Measurements from ENCODE around the gene NELFCD. TPM values are rescaled to one million over a fixed set of nuclear protein-coding genes. Genes with fewer than 3 reads are reported as not detected.

Gene NELFCD
- polyA plus RNA-seq, 3 donors, result 49.0 to 74.8 (median 50.1) TPM

DNA sequence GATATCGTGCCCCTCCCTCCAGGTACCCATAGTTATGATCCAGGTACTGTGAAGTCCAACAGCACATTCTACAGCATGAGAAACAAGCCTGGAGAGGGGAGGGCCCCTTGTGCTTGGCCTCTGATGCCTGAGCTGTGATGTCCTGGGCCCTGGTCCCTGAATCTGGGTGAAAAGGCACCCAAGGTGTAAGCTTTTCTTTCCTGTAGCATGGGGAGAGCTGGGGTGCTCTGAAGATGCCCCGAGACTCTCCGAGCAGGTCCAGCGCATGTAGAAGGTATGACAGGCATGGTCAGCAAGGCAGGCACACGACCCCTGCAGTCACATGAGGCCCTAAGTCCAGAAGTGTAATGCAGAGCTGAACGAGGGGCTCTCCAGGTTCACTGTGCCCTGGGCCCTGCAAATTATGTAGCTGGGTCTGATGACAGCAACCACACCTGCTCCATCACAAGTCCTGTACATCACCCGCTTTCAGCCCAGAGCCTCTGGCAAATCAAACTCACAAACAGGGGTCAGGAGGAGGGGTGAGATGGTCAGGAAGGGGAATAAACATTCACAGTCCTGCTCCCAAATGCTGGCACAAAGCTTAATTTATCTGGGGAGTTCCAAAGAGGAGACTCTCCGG, 27.8 kb downstream of the NELFCD start:
- peaks cover 3 to 4% of the 10 kb centered on the region in 2 donors for H3K36me3 ChIP-seq (replicated peaks in 1 of 2; ENCODE audit: control insufficient read depth in 1 of 2, insufficient read depth in 2 of 2, low read length in 2 of 2)
- H3K27ac Mint-ChIP-seq, result peak overlapping the region; percentile 96 to 99 (median 98)
- peaks cover 46 to 55% of the 10 kb centered on the region in 2 donors for H3K4me1 ChIP-seq (ENCODE audit: control insufficient read depth in 1 of 2, insufficient read depth in 2 of 2, low read length in 2 of 2)
- H3K79me2 ChIP-seq (ENCODE audit: insufficient read depth, low read length), result peaks cover 34% of the 10 kb centered on the region
- peaks cover 12 to 16% of the 10 kb centered on the region in 2 donors for H3K36me3 Mint-ChIP-seq
- H3K4me3 Mint-ChIP-seq, result no peak overlapping the region
- no peak overlapping the region for H2AFZ ChIP-seq (ENCODE audit: insufficient read depth, low read depth, low read length, poor library complexity, severe bottlenecking)
- intact Hi-C loops (cut with micrococcal nuclease), result loop anchor here (2.0 to 10.0 kb wide), 4 partner anchors 24 to 124 kb away; partner anchors contain the start of gene ATP5F1E (in 1 of the 2)
- H3K4me2 ChIP-seq (replicated peaks; ENCODE audit: extremely low read depth, low read length, poor library complexity, severe bottlenecking), result no peak overlapping the region
- peak overlapping the region; percentile 98 for H3K9ac ChIP-seq (ENCODE audit: insufficient read depth, low read length, poor library complexity, severe bottlenecking)
- peaks cover 2 to 12% (median 8%) of the 10 kb centered on the region in 3 donors for H3K27me3 Mint-ChIP-seq (ENCODE audit: low read depth in 3 of 3)
- peak overlapping the region; percentile 98 for H3K27ac ChIP-seq (ENCODE audit: low read depth in 1 of 2, low read length in 2 of 2)
- peaks cover 43% of the 10 kb centered on the region for H3K4me1 Mint-ChIP-seq
- DNase-seq, result no peak
- H4K20me1 ChIP-seq (ENCODE audit: insufficient read depth, low read length), result peaks cover 25% of the 10 kb centered on the region
- TF ChIP-seq, protein P1, sequence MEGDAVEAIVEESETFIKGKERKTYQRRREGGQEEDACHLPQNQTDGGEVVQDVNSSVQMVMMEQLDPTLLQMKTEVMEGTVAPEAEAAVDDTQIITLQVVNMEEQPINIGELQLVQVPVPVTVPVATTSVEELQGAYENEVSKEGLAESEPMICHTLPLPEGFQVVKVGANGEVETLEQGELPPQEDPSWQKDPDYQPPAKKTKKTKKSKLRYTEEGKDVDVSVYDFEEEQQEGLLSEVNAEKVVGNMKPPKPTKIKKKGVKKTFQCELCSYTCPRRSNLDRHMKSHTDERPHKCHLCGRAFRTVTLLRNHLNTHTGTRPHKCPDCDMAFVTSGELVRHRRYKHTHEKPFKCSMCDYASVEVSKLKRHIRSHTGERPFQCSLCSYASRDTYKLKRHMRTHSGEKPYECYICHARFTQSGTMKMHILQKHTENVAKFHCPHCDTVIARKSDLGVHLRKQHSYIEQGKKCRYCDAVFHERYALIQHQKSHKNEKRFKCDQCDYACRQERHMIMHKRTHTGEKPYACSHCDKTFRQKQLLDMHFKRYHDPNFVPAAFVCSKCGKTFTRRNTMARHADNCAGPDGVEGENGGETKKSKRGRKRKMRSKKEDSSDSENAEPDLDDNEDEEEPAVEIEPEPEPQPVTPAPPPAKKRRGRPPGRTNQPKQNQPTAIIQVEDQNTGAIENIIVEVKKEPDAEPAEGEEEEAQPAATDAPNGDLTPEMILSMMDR (IDR thresholded peaks at IDR 0.05), result no peak
- H3K9me3 ChIP-seq (replicated peaks in 1 of 2; ENCODE audit: control insufficient read depth in 1 of 2, insufficient read depth in 1 of 2, low read length in 2 of 2), result no peaks in the 10 kb centered on the region
- WGBS (ENCODE audit: insufficient coverage), result 92% methylated on average over 6 of the region's 8 CpGs
- H3K27me3 ChIP-seq (ENCODE audit: control insufficient read depth in 2 of 2, insufficient read depth in 2 of 2, low read length in 2 of 2), result no peaks in the 10 kb centered on the region
- peak overlapping the region in 1 of 3 experiments; percentile 86 for H3K4me3 ChIP-seq (replicated peaks in 1 of 3; ENCODE audit: low read depth in 2 of 3, low read length in 3 of 3)
- H3K9me3 Mint-ChIP-seq, result no peaks in the 10 kb centered on the region

DNA sequence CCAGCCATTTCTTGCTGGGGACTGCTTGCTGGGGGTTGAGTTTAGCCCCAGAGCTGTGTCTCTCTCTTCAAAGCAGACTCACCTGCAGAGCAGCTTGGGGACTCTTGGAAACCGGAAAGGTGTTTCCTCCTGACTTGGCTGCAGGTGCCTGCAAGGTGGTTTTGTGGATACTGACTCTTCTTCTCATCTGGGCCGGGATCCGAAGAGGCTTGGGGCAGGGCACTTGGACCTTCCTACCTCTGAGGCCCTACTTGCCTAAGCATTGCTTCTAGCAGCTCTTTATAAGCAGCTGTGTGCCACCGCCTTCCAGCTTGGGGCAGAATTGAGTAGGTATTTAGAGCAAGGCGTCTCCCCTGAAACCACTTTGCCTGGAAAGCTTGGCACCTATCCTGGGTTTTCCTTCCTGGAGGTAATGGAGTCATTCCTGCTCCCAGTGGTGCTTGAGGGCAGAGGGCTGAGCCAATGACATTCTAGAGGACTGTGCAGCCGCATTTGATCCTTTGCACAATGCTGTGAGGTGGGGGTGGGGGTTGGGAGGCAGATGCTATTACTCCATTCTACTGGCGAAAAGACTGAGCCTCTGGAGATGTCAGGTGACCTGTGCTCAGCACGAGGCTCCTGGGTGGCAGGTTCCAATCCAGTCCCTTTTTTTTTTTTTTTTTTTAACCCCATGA, 29.4 kb downstream of the NELFCD start:
- H3K36me3 ChIP-seq (replicated peaks in 1 of 2; ENCODE audit: control insufficient read depth in 1 of 2, insufficient read depth in 2 of 2, low read length in 2 of 2), result no peaks in the 10 kb centered on the region
- H3K4me2 ChIP-seq (replicated peaks; ENCODE audit: extremely low read depth, low read length, poor library complexity, severe bottlenecking), result no peak overlapping the region
- H3K9ac ChIP-seq (ENCODE audit: insufficient read depth, low read length, poor library complexity, severe bottlenecking), result no peak overlapping the region
- no peaks in the 10 kb centered on the region for H3K9me3 Mint-ChIP-seq
- H3K4me1 Mint-ChIP-seq, result peaks cover 31% of the 10 kb centered on the region
- H3K27me3 ChIP-seq (ENCODE audit: control insufficient read depth in 2 of 2, insufficient read depth in 2 of 2, low read length in 2 of 2), result no peaks in the 10 kb centered on the region
- H3K4me1 ChIP-seq (ENCODE audit: control insufficient read depth in 1 of 2, insufficient read depth in 2 of 2, low read length in 2 of 2), result peaks cover 35 to 38% of the 10 kb centered on the region in 2 donors
- 90% methylated on average over 3 of the region's 8 CpGs for WGBS (ENCODE audit: insufficient coverage)
- no peaks in the 10 kb centered on the region for H3K9me3 ChIP-seq (replicated peaks in 1 of 2; ENCODE audit: control insufficient read depth in 1 of 2, insufficient read depth in 1 of 2, low read length in 2 of 2)
- intact Hi-C loops (cut with micrococcal nuclease), result no loop called here
- H3K79me2 ChIP-seq (ENCODE audit: insufficient read depth, low read length), result peaks cover 20% of the 10 kb centered on the region
- no peak overlapping the region for H3K27ac Mint-ChIP-seq
- no peak for DNase-seq
- H4K20me1 ChIP-seq (ENCODE audit: insufficient read depth, low read length), result peaks cover 10% of the 10 kb centered on the region
- peaks cover 18 to 22% of the 10 kb centered on the region in 2 donors for H3K36me3 Mint-ChIP-seq
- H3K4me3 ChIP-seq (replicated peaks in 1 of 3; ENCODE audit: low read depth in 2 of 3, low read length in 3 of 3), result no peak overlapping the region
- no peak overlapping the region for H3K4me3 Mint-ChIP-seq
- H2AFZ ChIP-seq (ENCODE audit: insufficient read depth, low read depth, low read length, poor library complexity, severe bottlenecking), result no peak overlapping the region
- H3K27me3 Mint-ChIP-seq (ENCODE audit: low read depth in 3 of 3), result peaks cover 8 to 21% (median 11%) of the 10 kb centered on the region in 3 donors
- TF ChIP-seq, protein P1 (IDR thresholded peaks at IDR 0.05), result no peak
- peak overlapping the region in 1 of 2 donors; percentile 15 for H3K27ac ChIP-seq (ENCODE audit: low read depth in 1 of 2, low read length in 2 of 2)
